OCI-LY1 (cell line): Measurements from ENCODE around the gene EFCAB10.

ENCODE experiments used
- H2AFZ ChIP-seq: fragments of 200-600 bp; sonication (generic), shearing (Covaris generic); 2 replicates; pipeline ENCODE4 v1.6.0; 2014; ENCODE audit warnings: antibody characterized with exemption, mild to moderate bottlenecking, low read length
- H3F3A ChIP-seq: fragments of 200-600 bp; sonication (generic), shearing (Covaris generic); 2 replicates; pipeline ENCODE4 v1.6.0; 2014; ENCODE audit warnings: mild to moderate bottlenecking, antibody characterized with exemption, low read length, moderate library complexity; ENCODE audit not compliant: insufficient read depth
- H3K27ac ChIP-seq: fragments of 200-600 bp; sonication (generic); 2 replicates; pipeline ENCODE4 v1.5.1; 2014; ENCODE audit warnings: low read length, mixed run types, mild to moderate bottlenecking, low read depth; ENCODE audit not compliant: poor library complexity, severe bottlenecking
- H3K27me3 ChIP-seq: fragments of 200-600 bp; sonication (generic); 2 replicates; pipeline ENCODE4 v1.6.0; 2014; ENCODE audit warnings: antibody characterized with exemption, mild to moderate bottlenecking, low read length, moderate library complexity; ENCODE audit not compliant: insufficient read depth
- H3K36me3 ChIP-seq: fragments of 200-600 bp; sonication (generic); 2 replicates; pipeline ENCODE4 v1.6.1; 2014; ENCODE audit warnings: mild to moderate bottlenecking, antibody characterized with exemption, low read length, moderate library complexity, mixed read lengths; ENCODE audit not compliant: insufficient read depth
- H3K4me1 ChIP-seq: fragments of 200-600 bp; sonication (generic); 2 replicates; pipeline ENCODE4 v1.5.1; 2014; ENCODE audit warnings: mild to moderate bottlenecking, low read length, moderate library complexity; ENCODE audit not compliant: insufficient read depth, severe bottlenecking
- H3K4me2 ChIP-seq: fragments of 200-600 bp; sonication (generic), shearing (Covaris generic); 2 replicates; pipeline ENCODE4 v1.6.1; 2014; ENCODE audit warnings: low read length
- H3K4me3 ChIP-seq: fragments of 200-600 bp; sonication (generic); 2 replicates; pipeline ENCODE4 v1.5.1; 2014; ENCODE audit warnings: low read length, low read depth, mild to moderate bottlenecking, mixed read lengths; ENCODE audit not compliant: poor library complexity, severe bottlenecking
- H3K79me2 ChIP-seq: fragments of 200-600 bp; shearing (Covaris generic); 2 replicates; pipeline ENCODE4 v1.6.1; 2016; ENCODE audit warnings: mixed run types, low read length, mixed read lengths; ENCODE audit not compliant: insufficient read depth
- H3K9ac ChIP-seq: fragments of 200-600 bp; sonication (generic), shearing (Covaris generic); 2 replicates; pipeline ENCODE4 v1.6.1; 2014; ENCODE audit warnings: mild to moderate bottlenecking, low read length, mixed read lengths
- H3K9me2 ChIP-seq: fragments of 200-600 bp; sonication (generic), shearing (Covaris generic); 2 replicates; pipeline ENCODE4 v1.6.1; 2014; ENCODE audit warnings: low read depth, mild to moderate bottlenecking, low read length, mixed read lengths
- H3K9me3 ChIP-seq: fragments of 200-600 bp; shearing (Covaris generic); 2 replicates; pipeline ENCODE4 v1.6.1; 2014; ENCODE audit warnings: low read length, mixed read lengths
- H4K20me1 ChIP-seq: fragments of 200-600 bp; sonication (generic), shearing (Covaris generic); 2 replicates; pipeline ENCODE4 v1.6.0; 2016; ENCODE audit warnings: mild to moderate bottlenecking, low read length; ENCODE audit not compliant: insufficient read depth
- CTCF ChIP-seq: fragments of 200-600 bp; sonication (generic), shearing (Covaris generic); IDR thresholded peaks from 2 replicates; pipeline ENCODE4 v1.5.1; 2017; ENCODE audit warnings: mild to moderate bottlenecking, antibody characterized with exemption, low read length, moderate library complexity, mixed read lengths
- EZH2 ChIP-seq: fragments of 200-600 bp; sonication (generic), shearing (Covaris generic); IDR thresholded peaks from 2 replicates; pipeline ENCODE4 v1.8.0; 2017; ENCODE audit warnings: borderline replicate concordance, mixed run types, mild to moderate bottlenecking, antibody characterized with exemption, low read length, moderate library complexity, mixed read lengths

Gene EFCAB10

GRCh38 chr7:105559926-105560325 is 21.4 kb downstream of the EFCAB10 start:
- no peaks in the 10 kb centered on the region for H3K27me3 ChIP-seq
- no peaks in the 10 kb centered on the region for H3K9me3 ChIP-seq
- no peaks in the 10 kb centered on the region for H3K4me1 ChIP-seq
- no peaks in the 10 kb centered on the region for H4K20me1 ChIP-seq
- H3K9ac ChIP-seq = no peak overlapping the region
- no peak overlapping the region for H3K4me2 ChIP-seq
- no peak overlapping the region for H3K4me3 ChIP-seq
- H3K36me3 ChIP-seq = peaks cover 84% of the 10 kb centered on the region
- no peak overlapping the region for H2AFZ ChIP-seq
- H3K79me2 ChIP-seq = no peaks in the 10 kb centered on the region
- TF ChIP-seq CTCF = no peak
- TF ChIP-seq EZH2 = no peak
- no peaks in the 10 kb centered on the region for H3F3A ChIP-seq
- no peak overlapping the region for H3K27ac ChIP-seq
- H3K9me2 ChIP-seq = no peaks in the 10 kb centered on the region

GRCh38 chr7:105538339-105538738 is 43.0 kb downstream of the EFCAB10 start:
- peaks cover 9% of the 10 kb centered on the region for H3K4me1 ChIP-seq
- peaks cover 6% of the 10 kb centered on the region; the same call in 1 of the 2 replicates for H3K79me2 ChIP-seq
- no peaks in the 10 kb centered on the region for H3K27me3 ChIP-seq
- TF ChIP-seq EZH2 = no peak
- no peak for TF ChIP-seq CTCF
- H3K4me3 ChIP-seq = no peak overlapping the region
- no peaks in the 10 kb centered on the region for H3F3A ChIP-seq
- no peak overlapping the region for H3K27ac ChIP-seq
- H2AFZ ChIP-seq = no peak overlapping the region
- peaks cover 76% of the 10 kb centered on the region for H3K36me3 ChIP-seq
- H3K9me3 ChIP-seq = no peaks in the 10 kb centered on the region
- no peak overlapping the region for H3K9ac ChIP-seq
- no peaks in the 10 kb centered on the region for H3K9me2 ChIP-seq
- no peak overlapping the region for H3K4me2 ChIP-seq
- no peaks in the 10 kb centered on the region for H4K20me1 ChIP-seq

- no peaks in the 10 kb centered on the region for H3F3A ChIP-seq
- no peaks in the 10 kb centered on the region for H4K20me1 ChIP-seq
- no peaks in the 10 kb centered on the region for H3K27me3 ChIP-seq
- H3K9me3 ChIP-seq = no peaks in the 10 kb centered on the region
- peak overlapping the region; percentile 71 for H3K4me2 ChIP-seq
- H3K4me3 ChIP-seq = peak overlapping the region; percentile 72
- no peak overlapping the region for H2AFZ ChIP-seq
- peaks cover 28% of the 10 kb centered on the region for H3K4me1 ChIP-seq
- H3K9me2 ChIP-seq = no peaks in the 10 kb centered on the region
- H3K36me3 ChIP-seq = peaks cover 23% of the 10 kb centered on the region
- H3K9ac ChIP-seq = peak overlapping the region; percentile 76
- H3K27ac ChIP-seq = peak overlapping the region; percentile 56
- TF ChIP-seq CTCF (no peak), EZH2 (no peak)
- H3K79me2 ChIP-seq = peaks cover 14% of the 10 kb centered on the region
Observed at GRCh38 chr7:105532709-105533460, 48.4 kb downstream of the EFCAB10 start.
